ENCODE results near the gene PRICKLE1. TPM values are rescaled to one million over a fixed set of nuclear protein-coding genes. Genes with fewer than 3 reads are reported as not detected.

The PRICKLE1 gene
- total and polyA plus RNA-seq, 9 of the 15 experiments (the other 6 are each of a cell fraction or from before 2014, with no cell fraction given) = 0.22 to 0.85 (median 0.31) TPM

GRCh38 chr12:42588524-42589464, 752 bp downstream of the PRICKLE1 start (continued):
- TF ChIP-seq ARID3A (IDR thresholded peaks at IDR 0.05; ENCODE audit: borderline replicate concordance, low read depth, low read length) (no peak), ATF7 (IDR thresholded peaks at IDR 0.05) (no peak), EGR1 (conservative IDR thresholded peaks at IDR 0.05) (peak; percentile 63), STAG1 (CRISPR knock-in tag; IDR thresholded peaks at IDR 0.05; ENCODE audit: borderline replicate concordance) (peak; percentile 63; the same call in 1 of the 2 replicates), HNRNPUL1 (IDR thresholded peaks at IDR 0.05; ENCODE audit: low read length) (no peak), ATF1 (CRISPR knock-in tag; IDR thresholded peaks at IDR 0.05) (no peak), ATF1 (tag; IDR thresholded peaks at IDR 0.05) (no peak), ZNF785 (CRISPR knock-in tag; IDR thresholded peaks at IDR 0.05) (no peak), ID3 (CRISPR knock-in tag; IDR thresholded peaks at IDR 0.05) (no peak), ID3 (tag; IDR thresholded peaks at IDR 0.05) (peak; percentile 73; the same call in 1 of the 2 replicates), ZSCAN29 (IDR thresholded peaks at IDR 0.05) (peak; percentile 98), PCBP1 (IDR thresholded peaks at IDR 0.05; ENCODE audit: low read depth, low read length, poor library complexity, severe bottlenecking) (peak; percentile 32), RAD21 (CRISPR knock-in tag; conservative IDR thresholded peaks at IDR 0.05 in 1 of 2, IDR thresholded peaks at IDR 0.05 in 1 of 2) (peak; percentile 42 to 45), ZNF274 (IDR thresholded peaks at IDR 0.05; ENCODE audit: borderline replicate concordance, low read depth, low read length) (no peak)
- TF ChIP-seq, protein P1, sequence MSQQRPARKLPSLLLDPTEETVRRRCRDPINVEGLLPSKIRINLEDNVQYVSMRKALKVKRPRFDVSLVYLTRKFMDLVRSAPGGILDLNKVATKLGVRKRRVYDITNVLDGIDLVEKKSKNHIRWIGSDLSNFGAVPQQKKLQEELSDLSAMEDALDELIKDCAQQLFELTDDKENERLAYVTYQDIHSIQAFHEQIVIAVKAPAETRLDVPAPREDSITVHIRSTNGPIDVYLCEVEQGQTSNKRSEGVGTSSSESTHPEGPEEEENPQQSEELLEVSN (IDR thresholded peaks at IDR 0.05; ENCODE audit: borderline replicate concordance in 1 of 2, extremely low read depth in 1 of 2, insufficient read depth in 1 of 2, insufficient read length in 1 of 2, low read depth in 1 of 2, low read length in 1 of 2, poor library complexity in 1 of 2, severe bottlenecking in 1 of 2) = peak in 1 of 2 experiments; percentile 22
